H1 (cell line): ENCODE measurements around the gene MSI2. TPM values are rescaled to one million over a fixed set of nuclear protein-coding genes. Genes with fewer than 3 reads are reported as not detected.

ENCODE experiments used
- CTCF ChIA-PET: fragments of 300-600 bp; sonication (Branson Sonifier 250); formaldehyde crosslinking; loops from one replicate; lab custom pipeline; 2021; ENCODE audit not compliant: partially characterized antibody; lab: Charles Lee
- POLR2A ChIA-PET: fragments of 300-600 bp; sonication (Branson Sonifier 250); formaldehyde crosslinking; loops from one replicate; lab custom pipeline; 2021; ENCODE audit warnings: inconsistent platforms; ENCODE audit not compliant: partially characterized antibody; lab: Charles Lee
- DNase-seq, 2 experiments: peaks; one replicate each; pipeline versions ENCODE4 v3.0.0 to v3.0.0-alpha.2; 2010 to 2022; ENCODE audit warnings: low spot score in 2 of 2, low read depth in 1 of 2, mixed read lengths in 1 of 2
- FAIRE-seq: peaks from 2 replicates; lab custom pipeline; 2011; peaks lifted over from hg19 to GRCh38; lab: Jason Lieb, UNC
- H2AFZ ChIP-seq: 2 replicates; pipeline ENCODE4 v1.8.1; 2012; ENCODE audit warnings: low read length, inconsistent platforms
- H2AK5ac ChIP-seq: 2 replicates; pipeline ENCODE4 v1.6.1; 2013; ENCODE audit warnings: low read depth, low read length
- H2BK120ac ChIP-seq: replicated peaks from 2 replicates; pipeline ENCODE3; 2013; ENCODE audit warnings: low read depth, low read length, inconsistent platforms
- H2BK12ac ChIP-seq: 2 replicates; pipeline ENCODE4 v1.6.1; 2013; ENCODE audit warnings: low read depth, low read length
- H2BK15ac ChIP-seq: 2 replicates; pipeline ENCODE4 v1.6.1; 2013; ENCODE audit warnings: low read length
- H2BK20ac ChIP-seq: 2 replicates; pipeline ENCODE4 v1.6.1; 2013; ENCODE audit warnings: low read length
- H2BK5ac ChIP-seq: 2 replicates; pipeline ENCODE4 v1.6.1; 2013; ENCODE audit warnings: low read depth, low read length
- H3K14ac ChIP-seq: 2 replicates; pipeline ENCODE4 v1.6.1; 2013; ENCODE audit warnings: inconsistent platforms; ENCODE audit not compliant: insufficient read length
- H3K18ac ChIP-seq: 2 replicates; pipeline ENCODE4 v1.6.1; 2013; ENCODE audit warnings: low read length; ENCODE audit errors: extremely low read depth
- H3K23ac ChIP-seq: 2 replicates; pipeline ENCODE4 v1.6.1; 2013; ENCODE audit warnings: inconsistent platforms; ENCODE audit not compliant: insufficient read length
- H3K23me2 ChIP-seq: 2 replicates; pipeline ENCODE4 v1.6.1; 2013; ENCODE audit warnings: low read depth, low read length
- H3K27ac ChIP-seq: 2 replicates; pipeline ENCODE4 v1.6.1; 2011; ENCODE audit warnings: low read depth, low read length, inconsistent platforms
- H3K27me3 ChIP-seq, 4 experiments: replicated peaks in 1 of 4; 1 replicate in 1 of 4; 2 replicates in 3 of 4; pipeline versions ENCODE4 v1.6.1 to v1.8.1; 2011 to 2013; ENCODE audit warnings: low read length in 3 of 4, mild to moderate bottlenecking in 3 of 4, inconsistent platforms in 2 of 4, mixed read lengths in 2 of 4, moderate library complexity in 1 of 4; ENCODE audit not compliant: control insufficient read depth in 3 of 4, insufficient read depth in 3 of 4; ENCODE audit errors: extremely low read depth in 1 of 4
- H3K36me3 ChIP-seq, 4 experiments: 2 replicates each; pipeline versions ENCODE4 v1.6.1 to v1.8.1; 2011 to 2013; ENCODE audit warnings: mild to moderate bottlenecking in 4 of 4, low read length in 3 of 4, moderate library complexity in 2 of 4, control low read depth in 1 of 4, inconsistent platforms in 1 of 4; ENCODE audit not compliant: insufficient read depth in 4 of 4, control insufficient read depth in 2 of 4
- H3K4ac ChIP-seq: replicated peaks from 2 replicates; pipeline ENCODE3; 2013; ENCODE audit warnings: low read length, low read depth, mixed read lengths, inconsistent platforms; ENCODE audit not compliant: insufficient read length
- H3K4me1 ChIP-seq, 4 experiments: replicated peaks in 1 of 4; 1 replicate in 1 of 4; 2 replicates in 3 of 4; pipeline versions ENCODE4 v1.6.1 to v1.8.1; 2011 to 2013; ENCODE audit warnings: low read length in 3 of 4, inconsistent platforms in 2 of 4, mixed read lengths in 1 of 4; ENCODE audit not compliant: insufficient read depth in 4 of 4, control insufficient read depth in 3 of 4
- H3K4me2 ChIP-seq, 2 experiments: 2 replicates each; pipeline versions ENCODE4 v1.6.1 to v1.8.1; 2011 to 2013; ENCODE audit warnings: low read depth in 2 of 2, low read length in 2 of 2, control low read depth in 1 of 2, inconsistent platforms in 1 of 2, mild to moderate bottlenecking in 1 of 2; ENCODE audit not compliant: insufficient read depth in 1 of 2
- H3K4me3 ChIP-seq, 4 experiments: fragments of 200-600, 300-600 bp in 1 of 4; sonication (generic), shearing (Covaris generic), sonication (Bioruptor Twin) in 1 of 4; 2 replicates each; pipeline versions ENCODE4 v1.5.1 to v1.8.1; 2011 to 2016; ENCODE audit warnings: low read length in 4 of 4, low read depth in 3 of 4, control low read depth in 2 of 4, inconsistent platforms in 2 of 4, mild to moderate bottlenecking in 2 of 4, mixed read lengths in 1 of 4, moderate library complexity in 1 of 4; ENCODE audit not compliant: insufficient read depth in 2 of 4; ENCODE audit errors: extremely low read depth in 1 of 4
- H3K56ac ChIP-seq: replicated peaks from 2 replicates; pipeline ENCODE3; 2013; ENCODE audit warnings: low read depth, mild to moderate bottlenecking, mixed read lengths, low read length, inconsistent platforms; ENCODE audit not compliant: insufficient read length
- H3K79me1 ChIP-seq: 2 replicates; pipeline ENCODE4 v1.6.1; 2013; ENCODE audit warnings: low read depth, low read length, control low read depth
- H3K79me2 ChIP-seq, 2 experiments: 2 replicates each; pipeline versions ENCODE4 v1.6.1 to v1.8.1; 2012 to 2013; ENCODE audit warnings: low read length in 2 of 2, mild to moderate bottlenecking in 2 of 2, inconsistent platforms in 1 of 2; ENCODE audit not compliant: insufficient read depth in 2 of 2, control insufficient read depth in 1 of 2
- H3K9ac ChIP-seq, 4 experiments: replicated peaks in 1 of 4; 1 replicate in 1 of 4; 2 replicates in 3 of 4; pipeline versions ENCODE4 v1.6.1 to v1.8.1; 2011 to 2013; ENCODE audit warnings: low read depth in 3 of 4, low read length in 3 of 4, control low read depth in 2 of 4, mild to moderate bottlenecking in 2 of 4, moderate library complexity in 2 of 4, inconsistent platforms in 1 of 4; ENCODE audit errors: extremely low read depth in 1 of 4
- H3K9me3 ChIP-seq, 2 experiments: 2 replicates each; pipeline versions ENCODE4 v1.6.1 to v1.8.1; 2012 to 2013; ENCODE audit warnings: mild to moderate bottlenecking in 2 of 2, moderate library complexity in 2 of 2, control low read depth in 1 of 2, inconsistent platforms in 1 of 2, low read depth in 1 of 2, low read length in 1 of 2, mixed read lengths in 1 of 2; ENCODE audit not compliant: insufficient read depth in 2 of 2
- H4K20me1 ChIP-seq, 2 experiments: replicated peaks in 1 of 2; 2 replicates each; pipeline versions ENCODE3 to v1.8.1; 2011 to 2013; ENCODE audit warnings: inconsistent platforms in 2 of 2, low read length in 2 of 2, mild to moderate bottlenecking in 1 of 2; ENCODE audit not compliant: insufficient read depth in 2 of 2, control insufficient read depth in 1 of 2
- H4K5ac ChIP-seq: 2 replicates; pipeline ENCODE4 v1.6.1; 2013; ENCODE audit warnings: low read length, low read depth, mixed read lengths, inconsistent platforms; ENCODE audit not compliant: insufficient read length
- H4K8ac ChIP-seq: 2 replicates; pipeline ENCODE4 v1.8.0; 2013; ENCODE audit warnings: mild to moderate bottlenecking, moderate library complexity, low read length, inconsistent platforms; ENCODE audit not compliant: insufficient read depth; ENCODE audit errors: extremely low read depth
- H4K91ac ChIP-seq: replicated peaks from 2 replicates; pipeline ENCODE3; 2013; ENCODE audit warnings: low read length, mixed read lengths, inconsistent platforms; ENCODE audit not compliant: insufficient read length
- CBX8 ChIP-seq: fragments of 300-800, 300-1000 bp; sonication (generic); IDR thresholded peaks from 2 replicates; pipeline ENCODE4 v1.7.1; 2016; ENCODE audit warnings: low read depth, low read length, borderline replicate concordance
- CHD1 ChIP-seq: IDR thresholded peaks from 2 replicates; pipeline ENCODE4 v1.6.1; 2012; ENCODE audit warnings: low read depth, low read length, improper control_type of control experiment
- CTCF ChIP-seq, 3 experiments: IDR thresholded peaks; 1 replicate in 2 of 3; 2 replicates in 1 of 3; pipeline versions ENCODE4 v1.5.1 to v1.6.1; 2011; ENCODE audit warnings: low read length in 3 of 3, mild to moderate bottlenecking in 3 of 3, inconsistent platforms in 2 of 3, low read depth in 1 of 3, moderate library complexity in 1 of 3; ENCODE audit not compliant: insufficient read depth in 1 of 3; ENCODE audit errors: control extremely low read depth in 1 of 3
- HDAC2 ChIP-seq, 2 experiments: fragments of 300-600 bp in 1 of 2; sonication (generic) in 1 of 2; IDR thresholded peaks; 2 replicates each; pipeline ENCODE4 v1.6.1; 2011 to 2012; ENCODE audit warnings: low read depth in 2 of 2, low read length in 2 of 2, mild to moderate bottlenecking in 2 of 2, moderate library complexity in 2 of 2, borderline replicate concordance in 1 of 2, inconsistent platforms in 1 of 2
- KDM5A ChIP-seq: fragments of 200-600 bp; IDR thresholded peaks from 2 replicates; pipeline ENCODE4 v1.7.1; 2012; ENCODE audit warnings: mild to moderate bottlenecking, low read length, inconsistent platforms, mixed read lengths
- YY1 ChIP-seq: IDR thresholded peaks from 2 replicates; pipeline ENCODE4 v1.6.1; 2011; ENCODE audit warnings: low read depth, mild to moderate bottlenecking, low read length
- WGBS, 2 experiments: shearing (Covaris generic) in 1 of 2; methylation state at CpG; one replicate each; pipeline versions ENCODE4 v1.1.6 to v1.1.7; 2013 to 2015; ENCODE audit warnings: low lambda C conversion rate in 2 of 2, mixed read lengths in 2 of 2, inconsistent platforms in 1 of 2, low coverage in 1 of 2, missing lambda C conversion rate in 1 of 2; ENCODE audit not compliant: insufficient replicate concordance in 2 of 2, insufficient coverage in 1 of 2, insufficient read length in 1 of 2; ENCODE audit errors: extremely low coverage in 1 of 2, missing lambda C conversion rate in 1 of 2; 5-methylcytosine and 5-hydroxymethylcytosine counted together
- polyA plus RNA-seq, 7 experiments: library from polyadenylated mRNA; depleted of rRNA in 3 of 7; stranded (reverse) in 5 of 7; unstranded in 2 of 7; fragments of >200 nt in 5 of 7; fragments of 200-250 nt in 2 of 7; gene quantifications; 1 replicate in 5 of 7; 2 replicates in 1 of 7; 4 replicates in 1 of 7; pipeline versions ENCODE4 v1.2.1 to v1.2.3, GENCODE V29; 2011 to 2013; ENCODE audit warnings: missing spikeins in 2 of 7, mixed read lengths in 2 of 7
- total RNA-seq: library from RNA; stranded (reverse); fragmentation: NEBNext Ultra II Directional; extraction: Animal tissue kit (Norgen Biotek cat#: 25700); gene quantifications from 2 replicates; pipeline ENCODE4 v1.2.1, GENCODE V29; 2021

MSI2 gene
- total and polyA plus RNA-seq, 2 of the 8 experiments (the other 6 are each of a cell fraction or from before 2014, with no cell fraction given): 36.7 to 80.6 TPM

DNA sequence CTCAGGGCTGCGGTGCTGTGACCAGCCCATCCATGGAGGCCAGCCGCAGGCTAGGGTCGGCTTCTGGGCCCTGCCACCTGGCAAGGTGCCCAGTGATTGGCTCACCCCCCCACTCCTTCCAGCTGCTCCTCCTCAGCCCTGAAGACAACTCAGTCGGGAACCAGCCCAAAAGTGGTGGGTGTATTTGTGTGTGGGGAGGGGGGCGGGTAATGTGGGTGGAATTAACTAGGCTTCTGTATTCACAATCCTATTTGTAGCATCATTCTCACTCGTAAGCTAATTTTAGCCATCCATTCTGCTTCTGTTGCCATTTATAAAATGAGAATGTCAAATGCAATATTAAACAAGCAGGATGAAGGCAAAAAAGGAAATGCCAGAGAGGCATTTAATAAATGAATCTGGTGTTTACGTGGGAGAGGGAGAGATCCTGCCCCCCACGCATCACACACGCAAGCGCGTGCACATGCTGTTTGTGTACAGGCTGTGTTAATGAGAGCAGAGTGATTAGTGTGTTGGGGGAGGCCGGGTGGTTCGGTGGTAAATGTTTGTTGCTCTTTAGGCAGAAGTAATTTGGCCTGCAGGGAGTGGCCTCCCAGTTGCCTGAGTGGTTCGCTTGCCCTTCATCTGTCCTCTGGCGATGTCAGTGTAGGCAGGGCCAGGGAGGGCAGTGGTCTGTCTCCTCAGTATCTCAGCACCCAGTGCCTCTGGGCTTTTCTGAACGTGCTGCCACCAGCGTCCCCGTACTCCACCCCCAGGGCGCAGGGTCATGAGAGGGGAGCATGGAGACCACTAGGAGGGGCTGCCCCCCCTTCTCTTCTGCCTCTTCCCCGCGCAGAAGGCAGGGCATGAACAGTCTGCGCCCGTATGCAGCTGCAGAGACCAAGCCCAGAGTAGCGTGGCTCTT lies 348.7 kb downstream of the MSI2 start:
- Histone ChIP-seq H3K4me1 (peaks cover 8 to 28% (median 15%) of the 10 kb centered on the region in 4 experiments), H3K27ac (no peak overlapping the region), H2AFZ (no peak overlapping the region), H3K79me1 (no peaks in the 10 kb centered on the region), H3K4ac (no peak overlapping the region), H3K23me2 (no peaks in the 10 kb centered on the region), H3K23ac (no peak overlapping the region), H4K8ac (no peak overlapping the region), H2BK20ac (no peak overlapping the region), H2AK5ac (no peak overlapping the region), H3K18ac (no peak overlapping the region), H4K5ac (no peak overlapping the region), H3K9ac (no peak overlapping the region), H2BK12ac (no peak overlapping the region), H3K4me3 (no peak overlapping the region), H3K4me2 (no peak overlapping the region), H3K27me3 (no peaks in the 10 kb centered on the region), H3K14ac (no peak overlapping the region), H2BK120ac (no peak overlapping the region), H3K79me2 (no peaks in the 10 kb centered on the region), H2BK5ac (peak overlapping the region; percentile 45; the same call in 1 of the 2 replicates), H4K91ac (no peak overlapping the region), H3K36me3 (no peaks in the 10 kb centered on the region; a peak in 1 of 8 replicates), H3K9me3 (no peaks in the 10 kb centered on the region), H4K20me1 (peaks cover 0 to 5% of the 10 kb centered on the region in 2 experiments), H2BK15ac (no peak overlapping the region), H3K56ac (no peak overlapping the region)
- WGBS, 2 experiments: 79% methylated on average over 24 of the region's 24 CpGs; no CpG with 5 or more reads in 1 of the 2 experiments
- TF ChIP-seq CBX8 (no peak), YY1 (no peak), CTCF (IDR thresholded peaks at IDR 0.05; ENCODE audit: control extremely low read depth in 1 of 3, insufficient read depth in 1 of 3, low read depth in 1 of 3, low read length in 3 of 3) (peak in 1 of 3 experiments; percentile 7; a peak in 2 of 4 replicates), HDAC2 (IDR thresholded peaks at IDR 0.05; ENCODE audit: borderline replicate concordance in 1 of 2, low read depth in 2 of 2, low read length in 2 of 2) (no peak), KDM5A (no peak), CHD1 (no peak)
- CTCF ChIA-PET: interaction anchor here (0.6 to 9.0 kb wide), 15 partner anchors 10 to 179 kb away, joined by 3 to 100 read pairs (median 4); no protein-coding TSS in a partner anchor
- POLR2A ChIA-PET: interaction anchor here (0.6 to 1.2 kb wide), 2 partner anchors 9 to 277 kb away, joined by 3 read pairs; no protein-coding TSS in a partner anchor
- DNase-seq: no peak
- no peak for FAIRE-seq
